Non-pigmented ciliary epithelial cell (primary cell): ENCODE results near the gene DMRTA2.

ENCODE experiments used
- DNase-seq: peaks from one replicate; pipeline ENCODE4 v3.0.0-alpha.2; 2010; ENCODE audit warnings: low read depth

Gene DMRTA2

GRCh38 chr1:50424045-50424883 lies 1.0 kb upstream of the DMRTA2 start:
- DNase-seq = no peak

DNA sequence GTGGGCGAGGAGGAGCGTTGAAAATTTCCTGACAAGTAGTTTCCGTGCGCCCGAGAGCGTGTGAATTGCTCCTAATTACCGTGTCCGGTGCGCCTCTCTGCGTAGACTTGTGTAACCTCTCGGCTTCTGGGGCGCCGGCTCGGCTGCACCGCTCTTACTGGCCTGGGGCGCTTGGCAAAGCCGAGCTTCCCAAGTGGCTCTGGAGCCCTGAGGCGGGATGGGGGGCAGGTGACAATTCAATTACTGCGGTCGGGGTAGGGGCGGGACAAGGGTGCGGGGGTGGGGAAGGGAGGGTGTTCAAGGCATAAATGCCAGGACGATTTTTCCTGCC lies 392 bp upstream of the DMRTA2 start:
- no peak for DNase-seq

GRCh38 chr1:50422675-50422945 lies 633 bp downstream of the DMRTA2 start:
- DNase-seq = no peak

DNA sequence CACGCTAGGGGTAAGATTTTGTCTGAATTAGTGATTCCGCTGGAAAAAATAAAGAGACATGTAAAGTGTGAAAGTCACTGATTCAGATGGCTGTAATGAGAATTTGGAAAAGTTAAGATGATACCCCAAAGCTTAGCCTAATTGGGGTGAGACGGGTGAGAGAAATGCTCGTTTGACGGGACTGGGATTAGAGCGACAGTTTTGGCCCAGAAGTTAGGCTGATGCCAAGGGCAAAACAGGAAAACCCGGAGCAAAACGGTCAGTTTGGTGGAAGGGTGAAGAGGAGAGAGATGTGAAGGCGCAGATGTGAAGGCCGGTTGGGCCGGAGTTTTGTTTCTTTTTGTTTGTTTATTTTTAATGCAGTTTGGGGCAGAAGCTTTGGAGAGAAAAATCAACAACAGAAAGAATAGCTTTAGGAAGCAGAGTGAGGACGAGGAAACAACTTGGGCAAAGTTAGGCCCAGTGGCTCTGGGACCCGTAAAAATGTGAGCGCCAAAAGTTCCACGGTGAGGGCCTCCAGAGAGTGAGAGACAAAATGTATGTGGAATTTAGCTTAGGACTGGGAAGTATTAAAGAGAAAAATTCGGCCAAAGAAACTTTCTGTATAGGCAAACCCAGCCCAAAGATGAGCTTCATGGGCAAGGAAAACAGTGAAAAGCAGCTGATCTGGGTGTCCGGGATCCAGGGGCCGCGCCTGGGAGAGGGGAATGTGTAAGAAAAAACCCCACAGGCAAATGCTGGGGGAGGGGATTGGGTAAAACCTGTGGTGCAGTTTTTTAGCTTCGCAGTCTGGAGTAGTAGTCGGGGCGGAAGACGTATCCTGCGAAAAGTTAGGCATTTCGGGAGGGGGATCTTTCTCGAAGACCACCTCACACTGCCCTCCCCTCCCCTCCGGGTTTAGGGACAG lies 1.2 kb downstream of the DMRTA2 start:
- DNase-seq = no peak

GRCh38 chr1:50421366-50421748 lies 1.9 kb downstream of the DMRTA2 start:
- DNase-seq = no peak

DNA sequence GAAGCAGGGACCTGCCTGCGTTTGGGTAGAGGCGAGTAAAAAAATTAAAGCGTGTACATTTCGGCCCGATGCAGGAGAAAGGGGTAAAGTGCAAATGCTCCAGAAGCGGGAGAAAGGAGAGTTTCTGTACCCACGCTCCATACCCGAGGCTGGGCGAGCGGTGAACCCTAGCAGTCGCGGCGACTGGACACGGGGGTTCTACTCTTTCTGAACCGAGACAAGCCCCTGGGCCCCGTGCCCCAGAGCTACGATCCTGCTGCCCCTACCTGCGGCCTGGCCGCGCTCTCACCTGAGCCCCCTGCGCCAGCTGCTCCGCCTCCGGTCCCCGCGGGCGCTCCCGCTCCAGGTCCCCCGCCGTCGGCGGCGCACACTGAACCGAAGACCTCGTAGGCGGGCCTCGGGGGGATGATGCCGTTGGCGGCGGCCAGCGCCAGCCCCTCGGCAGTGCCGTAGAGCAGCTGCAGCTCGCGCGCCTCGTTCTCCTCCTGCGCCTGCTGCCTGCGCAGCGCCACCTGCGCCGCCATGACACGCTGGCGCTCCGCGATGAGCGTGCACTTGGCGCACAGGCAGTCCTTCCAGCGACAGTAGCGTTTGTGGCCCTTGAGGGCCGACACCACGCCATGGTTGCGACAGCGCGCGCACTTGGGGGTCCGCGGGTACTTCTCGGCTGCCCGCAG lies 2.4 kb downstream of the DMRTA2 start:
- DNase-seq = no peak

GRCh38 chr1:50419907-50420677 lies 3.2 kb downstream of the DMRTA2 start:
- DNase-seq = no peak

- no peak for DNase-seq
Observed at GRCh38 chr1:50419192-50419906, 3.9 kb downstream of the DMRTA2 start.

DNA sequence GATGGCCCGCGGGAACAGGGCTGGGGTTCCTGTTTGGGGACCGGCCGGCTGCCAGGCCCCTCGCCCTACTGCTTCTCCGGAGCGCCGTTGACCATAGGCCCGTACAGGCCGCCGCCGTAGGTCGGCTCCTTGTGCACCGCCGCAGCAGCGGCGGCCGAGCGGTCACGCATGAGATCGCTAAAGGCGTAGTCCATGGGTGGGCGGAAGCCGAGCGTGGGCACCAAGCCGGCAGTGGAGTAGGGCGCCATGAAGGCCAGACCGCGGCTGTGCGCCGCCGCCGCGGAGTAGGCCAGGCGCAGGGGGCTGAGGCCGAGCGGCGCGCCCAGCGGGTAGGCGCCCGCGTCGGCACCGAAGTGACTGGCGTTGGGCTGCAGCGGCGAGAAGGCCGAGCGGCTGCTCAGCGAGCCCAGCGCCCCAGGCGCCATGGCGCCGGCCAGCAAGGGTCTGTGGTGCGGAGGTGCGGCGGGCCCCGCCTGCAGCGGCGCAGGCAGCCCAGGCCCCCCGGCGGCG lies 4.6 kb downstream of the DMRTA2 start:
- DNase-seq = no peak

DNA sequence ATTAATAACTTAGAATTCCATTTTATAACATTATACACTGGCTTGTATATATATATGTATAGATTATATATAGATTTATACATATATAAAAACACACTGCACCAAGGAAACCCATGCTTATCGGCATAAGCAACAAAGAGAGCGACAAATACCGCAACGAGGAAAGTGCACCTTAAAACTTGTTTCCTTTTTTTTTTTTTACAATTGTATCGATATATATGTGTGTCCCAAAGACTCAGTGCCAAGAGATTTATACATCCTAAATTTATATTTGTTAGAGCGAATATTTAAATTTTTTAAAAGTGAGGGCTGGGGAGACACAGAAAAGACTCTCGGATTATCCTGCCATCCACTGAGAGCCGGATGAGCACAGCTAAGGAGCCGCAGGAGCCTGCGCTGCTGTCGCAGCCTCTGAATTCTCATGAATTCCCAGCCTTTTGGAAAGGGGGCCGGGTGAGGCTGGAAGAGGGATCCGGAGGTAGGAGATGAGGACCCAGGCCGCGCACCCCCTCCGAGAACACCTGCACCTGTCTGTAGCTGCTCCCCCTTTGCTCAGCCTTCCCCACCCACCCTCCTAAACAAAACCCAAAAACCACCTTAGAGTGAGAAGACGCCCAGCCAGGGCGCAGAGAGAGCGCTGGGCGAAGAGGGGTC lies 5.2 kb downstream of the DMRTA2 start:
- DNase-seq = no peak

DNA sequence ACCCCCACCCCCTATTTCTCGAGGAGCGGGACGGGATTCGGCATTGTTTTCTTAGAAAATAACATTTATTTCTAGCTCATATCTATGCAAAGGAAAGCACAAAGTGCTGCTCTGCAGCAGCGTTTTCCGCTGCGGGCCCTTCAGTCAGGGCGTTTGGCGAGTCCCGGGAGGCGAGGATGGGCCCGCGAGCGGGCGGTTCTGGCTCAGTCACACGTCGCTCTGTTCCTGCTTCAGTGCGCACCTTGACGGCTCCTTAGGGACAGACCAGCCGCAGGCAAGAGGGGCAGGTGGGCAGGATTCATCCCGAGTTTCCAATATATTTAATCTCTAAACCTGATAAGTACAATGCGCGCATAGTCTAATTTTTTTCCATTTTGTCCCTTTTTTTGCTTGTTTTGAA lies 5.7 kb downstream of the DMRTA2 start:
- no peak for DNase-seq

DNA sequence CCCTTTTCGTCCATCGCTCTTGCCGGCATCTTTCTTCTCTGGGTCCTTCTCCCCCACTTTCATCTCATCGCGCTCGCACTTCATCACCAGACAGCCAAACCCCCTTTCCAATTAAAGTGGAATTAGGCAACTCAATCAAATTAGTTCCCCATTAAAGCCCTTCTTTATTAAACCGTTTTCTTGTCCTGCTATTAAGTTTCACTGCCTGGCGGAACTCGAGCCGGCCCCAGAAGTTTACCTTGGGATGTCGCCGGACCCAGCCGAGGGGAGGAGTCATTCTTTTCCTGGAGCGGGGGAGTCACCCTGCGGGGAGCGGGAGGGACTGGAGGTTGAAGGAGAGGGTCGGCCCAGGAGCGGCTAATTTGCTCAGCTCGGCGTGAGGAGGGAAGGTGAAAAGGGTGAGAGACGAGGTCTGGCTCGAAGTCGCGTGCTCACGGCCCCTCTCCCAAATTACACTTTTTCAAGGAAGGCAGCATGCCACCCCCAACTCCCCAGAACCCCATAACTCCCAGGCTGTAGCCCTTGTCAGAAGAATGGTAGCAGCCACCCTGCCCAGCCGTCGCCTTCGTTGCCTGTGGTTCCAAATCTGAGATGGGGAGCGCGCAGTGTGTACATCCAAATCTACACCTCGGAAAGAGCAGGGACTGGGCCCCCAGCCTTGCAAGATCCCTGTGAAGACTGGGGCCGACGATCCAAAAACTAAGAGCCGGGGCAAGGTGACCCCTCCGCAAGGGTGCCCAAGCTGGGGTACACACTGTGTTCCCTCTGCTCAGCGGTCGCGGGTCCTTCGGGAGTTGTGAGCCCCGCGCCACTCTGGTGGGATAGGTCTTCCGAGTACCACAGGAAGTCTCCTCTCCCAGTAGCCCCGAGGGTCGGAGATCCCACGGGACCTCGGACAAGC lies 6.4 kb downstream of the DMRTA2 start:
- no peak for DNase-seq

DNA sequence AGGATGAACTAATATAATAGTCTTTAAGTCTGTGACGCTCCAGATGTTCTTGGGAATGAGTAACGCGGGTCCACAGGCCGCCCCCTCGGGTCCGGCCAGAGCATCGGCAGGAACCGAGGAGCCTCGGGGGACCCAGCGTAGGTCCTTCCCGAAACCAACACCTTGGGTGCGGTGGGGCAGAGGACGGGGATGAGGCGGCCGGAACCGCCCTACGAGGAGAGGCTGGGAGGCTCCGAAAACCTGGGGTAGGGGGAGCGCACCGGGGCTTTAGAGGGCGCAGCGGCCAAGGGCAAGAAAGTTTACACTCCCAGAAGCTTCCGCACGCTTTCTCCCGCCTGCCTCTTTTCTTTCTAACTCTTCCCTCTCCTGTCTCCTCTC lies 7.1 kb downstream of the DMRTA2 start:
- no peak for DNase-seq

DNA sequence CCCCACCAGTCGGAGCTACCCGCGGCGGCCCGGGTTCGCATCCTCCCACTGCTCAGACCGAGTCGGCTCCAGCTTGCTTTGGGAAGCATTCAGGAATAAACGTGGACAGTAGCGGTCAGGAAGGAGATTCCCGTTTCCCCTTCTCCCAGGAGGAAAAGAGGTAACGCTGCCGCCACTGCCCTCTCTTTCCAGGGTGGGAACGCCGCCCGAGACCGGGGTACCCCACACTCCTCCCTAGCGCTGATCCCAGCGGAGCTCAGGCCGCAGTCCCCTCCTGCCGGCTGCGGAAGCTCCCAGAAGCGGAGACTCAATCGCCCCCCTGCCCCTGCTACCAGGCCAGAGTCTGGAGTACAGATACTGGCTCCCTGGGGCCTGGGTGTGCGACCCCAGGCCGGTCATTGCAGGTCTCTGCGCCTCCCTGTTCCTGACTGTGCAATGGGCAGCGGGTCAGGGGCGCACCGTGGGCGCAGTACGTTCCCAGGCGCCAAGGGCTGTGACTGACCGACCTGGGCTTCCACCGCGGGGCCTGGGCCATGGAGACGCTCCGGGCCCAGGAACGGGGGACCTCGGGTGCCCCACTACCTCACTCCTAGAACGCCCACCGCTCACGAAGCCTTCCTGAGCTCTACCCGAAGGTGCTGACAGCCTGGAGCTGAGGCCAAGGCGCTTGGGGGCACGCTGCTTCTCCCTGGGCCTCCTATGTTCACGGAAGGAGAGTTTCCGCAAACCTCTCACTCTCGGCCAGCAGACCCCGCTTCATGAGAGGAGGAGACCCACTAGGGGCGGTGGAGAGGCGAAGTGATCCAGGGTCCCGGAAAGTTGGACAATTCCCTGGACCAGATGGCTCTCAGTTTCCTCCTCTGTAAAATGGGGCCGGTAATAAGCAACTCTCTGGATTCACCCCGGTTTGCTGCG lies 7.8 kb downstream of the DMRTA2 start:
- no peak for DNase-seq

DNA sequence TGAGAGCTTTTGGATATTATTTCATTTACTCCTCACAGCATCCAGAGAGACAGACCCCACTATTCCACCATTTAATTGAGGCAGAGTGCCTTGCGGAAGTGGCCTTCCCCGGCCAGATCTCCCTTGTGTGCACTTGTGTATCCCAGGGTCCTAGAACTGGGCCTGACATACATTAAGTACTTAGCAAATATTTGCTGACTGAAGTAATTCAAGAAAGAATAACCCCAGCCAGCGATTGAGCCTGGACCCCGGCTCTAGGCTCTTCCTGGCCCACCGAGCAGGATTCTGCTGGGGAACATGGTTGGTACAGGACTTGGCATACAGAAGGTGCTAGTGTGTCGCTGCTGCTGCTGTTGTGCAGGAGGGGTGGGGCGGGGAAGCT lies 8.4 kb downstream of the DMRTA2 start:
- no peak for DNase-seq

DNA sequence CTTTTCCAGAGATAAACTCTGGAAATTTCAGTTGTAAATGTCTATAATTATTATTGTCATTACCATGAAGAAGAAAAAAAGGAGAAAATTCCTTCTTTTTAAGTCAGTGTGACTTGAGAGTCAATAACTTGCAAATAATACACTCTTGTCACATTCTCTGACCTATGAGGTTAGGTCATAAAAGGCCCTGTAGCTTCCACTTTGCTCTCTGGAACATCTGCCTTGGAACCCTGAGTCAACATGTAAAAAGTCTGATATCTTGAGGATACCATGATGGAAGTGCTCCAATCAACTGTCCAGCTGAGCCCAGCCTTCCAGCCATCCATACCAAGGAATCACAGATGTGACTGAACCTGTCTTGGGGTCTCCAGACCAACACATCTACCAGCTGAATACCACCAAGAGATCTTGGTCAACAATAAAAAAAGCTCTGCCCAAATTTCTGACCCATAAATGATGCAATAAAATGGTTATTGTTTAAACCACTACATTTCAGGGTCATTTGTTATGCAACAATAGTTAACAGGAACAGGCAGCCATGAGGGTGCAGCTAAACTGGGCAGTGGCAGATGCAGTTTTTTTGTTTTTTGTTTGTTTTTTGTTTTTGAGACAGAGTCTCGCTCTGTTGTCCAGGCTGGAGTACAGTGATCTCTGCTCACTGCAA lies 10.3 kb downstream of the DMRTA2 start:
- DNase-seq = no peak

GRCh38 chr1:50405814-50406213 lies 17.4 kb downstream of the DMRTA2 start:
- DNase-seq = no peak

- DNase-seq = no peak
Observed at GRCh38 chr1:50393522-50394120, 29.6 kb downstream of the DMRTA2 start.
